HG03103 (cell line): ENCODE results near the gene ACSL1.
"Not testable (repeated sequence)": the region's sequence is repeated elsewhere in the genome, so short reads cannot be mapped to it uniquely, and the experiment has no call there.

Experiments used
- ATAC-seq: cut with Tn5 transposase; IDR thresholded peaks from one replicate; pipeline ENCODE4 v1.9.1; 2021; ENCODE audit warnings: low read depth; ENCODE audit not compliant: unreplicated experiment

The ACSL1 gene

GRCh38 chr4:184763150-184763780, 62.5 kb downstream of the ACSL1 start:
- no peak for ATAC-seq

DNA sequence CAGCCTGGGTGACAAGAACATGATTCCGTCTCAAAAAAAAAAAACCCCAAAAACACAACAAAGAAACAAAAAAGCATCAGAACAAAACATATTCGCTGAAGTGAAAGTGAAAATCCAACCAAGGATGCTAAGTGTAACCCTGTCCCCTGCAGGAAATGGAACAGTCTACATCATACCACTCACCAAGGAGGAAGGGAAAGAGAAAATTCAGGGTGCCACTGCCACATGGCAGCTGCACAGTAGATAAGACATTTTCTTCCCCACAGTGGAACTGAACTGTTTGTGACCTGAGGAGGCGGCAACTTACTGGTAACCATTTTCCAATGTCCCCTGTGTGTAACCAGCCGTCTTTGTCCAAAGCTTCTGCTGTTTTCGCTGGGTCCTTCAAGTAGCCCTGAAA, 63.7 kb downstream of the ACSL1 start:
- ATAC-seq, result peak; percentile 79

- ATAC-seq, result no peak
Measured at GRCh38 chr4:184760681-184761080, 65.1 kb downstream of the ACSL1 start.

DNA sequence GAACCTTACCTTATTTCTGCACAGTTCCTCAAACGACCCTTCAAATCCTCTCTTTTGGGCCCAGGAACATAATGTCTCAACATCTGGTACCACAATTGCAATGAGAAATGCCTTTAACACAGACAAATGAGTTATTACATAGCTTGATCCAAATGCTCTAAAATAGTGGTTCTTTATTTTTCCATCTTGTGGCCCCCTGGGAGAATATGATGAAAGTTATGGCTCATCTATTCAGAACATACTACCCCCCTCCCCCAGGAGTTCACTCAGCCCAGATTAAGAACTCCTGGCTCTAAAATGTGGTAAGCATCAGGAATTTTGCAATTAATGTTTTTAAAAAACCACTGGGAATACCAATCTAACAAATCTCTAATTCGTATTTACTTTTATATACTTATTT, 68.0 kb downstream of the ACSL1 start:
- no peak for ATAC-seq

- no peak for ATAC-seq
Measured at GRCh38 chr4:184756399-184756798, 69.4 kb downstream of the ACSL1 start.

DNA sequence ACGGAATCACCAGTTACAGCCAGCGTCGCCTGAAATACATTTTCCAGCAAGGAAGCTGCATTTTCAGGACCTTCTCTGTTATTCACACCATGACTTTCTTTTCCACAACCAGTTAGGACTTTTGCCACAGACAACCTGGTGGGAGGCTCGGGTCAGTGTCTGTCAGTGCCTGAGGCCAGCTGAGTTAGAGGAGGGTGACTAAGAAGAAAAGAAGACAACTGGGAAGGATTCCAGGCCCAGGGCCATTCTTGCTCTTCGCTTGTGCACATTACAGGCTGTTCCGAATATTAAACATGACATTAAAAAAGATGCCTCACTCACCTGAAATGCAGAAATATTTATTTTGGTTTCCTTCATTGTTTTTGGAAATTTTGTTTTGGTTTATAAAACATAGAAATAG, 70.5 kb downstream of the ACSL1 start:
- no peak for ATAC-seq

GRCh38 chr4:184752496-184753275, 73.1 kb downstream of the ACSL1 start:
- ATAC-seq, result no peak

GRCh38 chr4:184751585-184751956, 74.2 kb downstream of the ACSL1 start:
- ATAC-seq, result no peak

GRCh38 chr4:184750926-184751584, 74.7 kb downstream of the ACSL1 start:
- no peak for ATAC-seq

- no peak for ATAC-seq
Measured at GRCh38 chr4:184748251-184748652, 77.5 kb downstream of the ACSL1 start.

DNA sequence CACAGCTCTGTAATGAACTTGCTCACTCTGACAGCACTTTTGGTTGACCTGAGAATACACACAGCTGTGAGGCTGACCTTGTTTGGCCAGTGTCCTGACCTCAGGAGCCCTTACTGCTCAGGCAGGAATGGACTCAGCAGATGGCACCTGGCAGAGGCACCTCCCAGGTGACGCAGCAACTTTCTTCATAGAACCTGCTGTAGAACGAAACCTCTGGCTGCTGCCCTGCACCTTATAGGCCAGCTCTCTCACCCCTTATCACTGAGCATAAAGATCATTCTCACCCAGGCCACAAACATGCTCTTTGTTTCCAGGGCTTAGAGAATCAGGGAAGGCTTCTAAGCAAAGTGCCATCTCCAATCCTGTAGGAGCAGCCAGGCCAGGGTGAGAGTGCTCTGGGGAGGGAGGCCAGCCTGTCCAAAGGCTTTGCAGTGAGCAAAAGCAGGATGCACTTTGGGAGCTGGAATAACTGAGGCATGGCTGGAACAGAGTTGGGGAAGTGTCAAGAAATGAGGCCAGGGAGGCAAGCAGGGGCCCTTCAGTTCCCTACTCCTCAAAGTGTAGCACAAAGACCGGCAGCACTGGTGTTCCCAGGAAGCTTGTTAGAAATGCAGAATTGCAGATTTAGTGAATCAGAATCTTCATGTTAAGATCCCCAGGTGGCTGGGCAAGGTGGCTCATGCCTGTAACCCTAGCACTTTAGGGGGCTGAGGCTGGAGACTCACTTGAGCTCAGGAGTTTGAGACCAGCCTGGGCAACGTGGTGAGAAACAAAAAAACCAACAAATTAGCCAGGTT, 78.5 kb downstream of the ACSL1 start:
- no peak for ATAC-seq

- peak; percentile 59 for ATAC-seq
Measured at GRCh38 chr4:184745831-184746795, 79.7 kb downstream of the ACSL1 start.

DNA sequence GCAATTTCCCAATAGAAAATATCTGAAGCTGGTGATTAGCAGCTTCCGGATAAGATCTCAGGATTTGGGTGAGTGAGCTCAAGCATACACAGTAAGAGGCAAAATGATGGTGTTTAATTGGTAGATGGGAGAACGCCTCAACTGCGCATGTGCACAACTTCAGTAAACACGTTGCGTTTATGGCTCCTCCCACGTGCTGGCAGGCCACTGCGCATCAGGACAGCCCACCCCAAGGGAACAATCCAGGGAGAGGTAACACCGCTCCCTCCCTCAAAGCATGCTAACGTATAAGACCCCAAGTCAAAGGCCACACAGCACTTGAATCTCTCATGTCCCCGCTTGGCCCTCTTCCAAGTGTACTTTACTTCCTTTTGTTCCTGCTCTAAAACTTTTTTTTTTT, 81.5 kb downstream of the ACSL1 start:
- ATAC-seq, result no peak

DNA sequence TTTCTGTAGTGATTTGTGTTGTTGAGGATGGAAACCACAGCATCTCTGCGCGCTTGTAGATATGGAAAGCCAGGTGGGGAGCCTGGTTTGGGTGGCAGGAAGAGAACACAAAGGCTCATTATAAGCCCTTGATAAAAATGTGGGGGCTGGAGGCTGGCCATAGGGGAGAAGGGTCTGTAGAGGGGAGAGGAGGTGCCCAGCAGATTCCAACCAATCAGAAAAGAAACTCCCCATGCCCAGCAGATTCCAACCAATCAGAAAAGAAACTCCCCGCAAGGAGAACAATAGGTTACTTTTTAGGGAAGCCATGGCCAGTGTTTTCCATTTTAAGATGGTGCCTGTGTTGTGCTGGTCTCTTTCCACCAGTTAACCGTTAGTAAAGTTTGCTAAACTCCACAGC, 82.1 kb downstream of the ACSL1 start:
- no peak for ATAC-seq

DNA sequence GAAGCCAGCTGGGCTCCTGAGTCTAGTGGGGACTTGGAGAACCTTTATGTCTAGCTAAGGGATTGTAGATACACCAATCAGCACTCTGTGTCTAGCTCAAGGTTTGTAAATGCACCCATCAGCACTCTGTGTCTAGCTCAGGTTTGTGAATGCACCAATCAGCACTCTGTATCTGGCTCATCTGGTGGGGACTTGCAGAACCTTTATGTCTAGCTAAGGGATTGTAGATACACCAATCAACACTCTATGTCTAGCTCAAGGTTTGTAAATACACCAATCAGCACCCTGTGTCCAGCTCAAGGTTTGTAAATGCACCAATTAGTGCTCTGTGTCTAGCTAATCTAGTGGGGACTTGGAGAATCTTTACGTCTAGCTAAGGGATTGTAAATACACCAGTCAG, 84.1 kb downstream of the ACSL1 start:
- ATAC-seq, result not testable (repeated sequence)

DNA sequence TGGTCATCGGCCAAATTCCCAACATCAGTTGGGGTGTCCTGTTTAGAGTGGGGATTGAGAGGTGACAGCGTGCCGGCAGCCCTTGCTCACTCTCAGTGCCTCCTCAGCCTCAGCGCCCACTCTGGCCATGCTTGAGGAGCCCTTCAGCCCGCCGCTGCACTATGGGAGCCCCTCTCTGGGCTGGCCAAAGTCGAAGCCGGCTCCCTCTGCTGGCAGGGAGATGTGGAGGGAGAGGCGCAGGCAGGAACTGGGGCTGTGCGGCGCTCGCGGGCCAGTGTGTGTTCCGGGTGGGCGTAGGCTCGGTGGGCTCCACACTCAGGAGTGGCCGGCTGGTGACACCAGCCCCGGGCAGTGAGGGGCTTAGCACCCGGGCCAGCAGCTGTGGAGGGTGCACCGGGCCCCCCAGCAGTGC, 84.8 kb downstream of the ACSL1 start:
- no peak for ATAC-seq

DNA sequence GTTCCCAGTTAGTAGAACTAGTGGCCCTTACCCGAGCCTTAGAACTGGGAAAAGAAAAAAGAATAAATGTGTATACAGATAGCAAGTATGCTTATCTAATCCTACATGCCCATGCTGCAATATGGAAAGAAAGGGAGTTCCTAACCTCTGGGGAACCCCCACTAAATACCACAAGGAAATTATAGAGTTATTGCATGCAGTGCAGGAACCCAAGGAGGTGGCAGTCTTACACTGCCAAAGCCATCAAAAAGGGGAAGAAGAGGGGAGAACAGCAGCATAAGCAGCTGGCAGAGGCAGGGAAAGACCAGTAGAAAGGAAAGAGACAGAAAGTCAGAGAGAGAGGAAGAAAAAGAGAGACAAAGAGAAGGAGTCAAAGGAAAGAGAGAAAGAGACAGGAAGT, 86.2 kb downstream of the ACSL1 start:
- not testable (repeated sequence) for ATAC-seq

DNA sequence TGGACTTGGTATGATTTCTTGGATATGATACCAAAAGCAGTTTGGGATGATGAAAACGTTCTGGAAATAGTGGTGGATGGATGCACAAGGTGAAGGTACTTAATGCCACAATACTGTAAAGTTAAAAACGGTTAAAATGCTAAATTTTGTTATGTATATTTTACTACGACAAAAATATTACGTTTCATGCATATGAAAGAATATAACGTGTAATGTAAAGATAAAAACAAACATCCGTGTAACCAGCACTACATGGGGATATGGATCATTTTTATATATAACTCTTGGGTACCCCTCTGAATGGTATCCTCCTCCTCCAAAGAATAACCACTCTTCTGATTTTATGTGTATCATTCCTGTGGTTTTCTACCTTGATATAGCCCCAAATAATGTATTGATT, 91.0 kb downstream of the ACSL1 start:
- no peak for ATAC-seq

GRCh38 chr4:184733654-184734524, 91.9 kb downstream of the ACSL1 start, which contains the start of gene CENPU:
CENPU (minus strand) TSS chr4:184734096; CDS start chr4:184734062, 34 bp downstream.
- ATAC-seq, result peak; percentile 87
